NT2/D1 (cell line): ENCODE results near the gene HNRNPAB.

Source experiments
- SUZ12 ChIP-seq: IDR thresholded peaks from 2 replicates; pipeline ENCODE4 v1.6.1; 2011; ENCODE audit not compliant: insufficient read length, insufficient read depth; ENCODE audit errors: extremely low read depth
- YY1 ChIP-seq: IDR thresholded peaks from 2 replicates; pipeline ENCODE4 v1.6.1; 2011; ENCODE audit not compliant: insufficient read length, insufficient read depth
- ZNF274 ChIP-seq: IDR thresholded peaks from 2 replicates; pipeline ENCODE4 v1.6.1; 2011; ENCODE audit warnings: mild to moderate bottlenecking, low read depth, low read length

GRCh38 chr5:178257650-178258049 is 53.3 kb downstream of the HNRNPAB start:
- TF ChIP-seq SUZ12 (no peak), YY1 (no peak), ZNF274 (no peak)
